ENCODE measurements around the gene BTN3A1. TPM values are rescaled to one million over a fixed set of nuclear protein-coding genes. Genes with fewer than 3 reads are reported as not detected.
"Not testable (repeated sequence)": the region's sequence is repeated elsewhere in the genome, so short reads cannot be mapped to it uniquely, and the experiment has no call there.

The BTN3A1 gene
- total RNA-seq, 2 experiments from 2014 or later: 19.0 to 20.7 TPM

DNA sequence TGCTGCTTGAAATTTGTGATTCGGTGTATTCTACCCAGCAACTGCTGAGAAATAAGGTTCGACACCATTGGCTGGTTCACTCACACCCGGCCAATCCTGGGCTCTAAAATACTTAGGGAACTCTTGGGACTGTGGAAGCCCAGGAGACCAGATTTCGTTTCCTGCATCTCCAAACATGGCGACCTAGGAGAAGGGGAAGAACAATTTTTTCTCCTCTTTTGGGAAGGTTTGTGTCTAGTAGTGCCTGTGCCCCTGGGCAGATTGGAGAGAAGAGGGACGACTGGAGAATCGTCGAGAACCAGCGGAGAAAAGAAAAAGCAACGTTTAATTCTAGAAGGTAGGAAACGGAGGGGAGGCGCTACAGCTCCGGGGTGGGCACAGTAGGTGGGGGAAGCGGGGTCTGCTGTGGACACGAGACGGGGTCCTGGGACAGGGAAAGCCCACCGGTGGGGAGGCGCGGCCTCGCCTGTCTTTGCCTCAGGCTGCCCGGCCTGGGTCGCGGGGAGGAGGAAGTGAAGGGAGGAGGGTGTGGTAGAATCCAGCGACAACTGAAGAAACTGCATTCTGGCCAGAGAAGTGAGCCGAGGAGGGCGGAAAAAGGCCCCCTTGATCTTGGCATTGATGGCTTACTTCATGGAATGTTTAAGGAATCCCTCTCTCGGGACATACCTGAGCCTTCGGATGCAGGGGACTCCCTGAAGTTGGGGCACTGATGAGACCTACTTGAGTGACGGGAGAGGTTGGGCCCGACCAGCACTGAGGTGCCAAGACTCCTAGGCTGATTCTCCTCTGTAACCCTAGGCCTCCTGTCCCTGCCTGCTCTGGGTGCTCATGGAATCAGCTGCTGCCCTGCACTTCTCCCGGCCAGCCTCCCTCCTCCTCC is 56.0 kb downstream of the BTN3A1 start, which contains the start of gene BTN2A1:
Gene BTN2A1, plus strand, starts transcription at position 150 of the 883 bp plus-strand sequence. Its CDS starts 682 bp downstream, at position 832.
- peak within 1 kb of the TSS; percentile 97 for H3K4me3 Mint-ChIP-seq
- peak within 1 kb of the TSS; percentile 97 for H3K27ac Mint-ChIP-seq
- H3K27me3 Mint-ChIP-seq: no peaks in the 10 kb centered on the region
- peaks cover 42% of the 10 kb centered on the region for H3K36me3 Mint-ChIP-seq
- H3K4me1 Mint-ChIP-seq: peaks cover 41% of the 10 kb centered on the region
- H3K9me3 Mint-ChIP-seq: no peaks in the 10 kb centered on the region
- peak; percentile 62 for DNase-seq

DNA sequence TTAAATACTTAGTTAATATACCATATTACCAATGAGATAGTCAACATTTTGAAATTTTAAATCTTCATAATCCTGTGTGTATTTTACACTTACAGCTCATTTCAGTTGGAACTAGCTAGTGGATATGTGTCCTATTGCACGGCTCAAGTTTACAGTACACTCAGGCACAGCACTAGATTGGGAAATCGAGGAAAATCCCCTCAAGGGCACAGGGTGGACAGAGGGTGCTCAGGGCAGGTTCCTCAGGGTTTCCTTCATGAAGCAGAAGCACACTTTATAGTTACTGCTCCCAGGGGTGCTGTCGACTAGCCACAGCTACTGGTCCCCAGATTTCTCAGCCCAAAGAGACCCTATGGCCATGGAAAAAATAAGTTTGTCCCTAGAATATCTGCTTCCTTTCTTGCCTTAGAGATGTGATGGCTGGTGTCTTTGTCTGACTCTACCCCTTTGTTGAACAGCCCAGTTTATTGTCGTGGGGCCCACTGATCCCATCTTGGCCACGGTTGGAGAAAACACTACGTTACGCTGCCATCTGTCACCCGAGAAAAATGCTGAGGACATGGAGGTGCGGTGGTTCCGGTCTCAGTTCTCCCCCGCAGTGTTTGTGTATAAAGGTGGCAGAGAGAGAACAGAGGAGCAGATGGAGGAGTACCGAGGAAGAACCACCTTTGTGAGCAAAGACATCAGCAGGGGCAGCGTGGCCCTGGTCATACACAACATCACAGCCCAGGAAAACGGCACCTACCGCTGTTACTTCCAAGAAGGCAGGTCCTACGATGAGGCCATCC is 57.1 kb downstream of the BTN3A1 start:
- H3K36me3 Mint-ChIP-seq: peaks cover 53% of the 10 kb centered on the region
- H3K4me1 Mint-ChIP-seq: peaks cover 52% of the 10 kb centered on the region
- H3K27ac Mint-ChIP-seq: no peak overlapping the region
- H3K4me3 Mint-ChIP-seq: peak overlapping the region; percentile 64
- no peaks in the 10 kb centered on the region for H3K9me3 Mint-ChIP-seq
- no peak for DNase-seq
- H3K27me3 Mint-ChIP-seq: no peaks in the 10 kb centered on the region

DNA sequence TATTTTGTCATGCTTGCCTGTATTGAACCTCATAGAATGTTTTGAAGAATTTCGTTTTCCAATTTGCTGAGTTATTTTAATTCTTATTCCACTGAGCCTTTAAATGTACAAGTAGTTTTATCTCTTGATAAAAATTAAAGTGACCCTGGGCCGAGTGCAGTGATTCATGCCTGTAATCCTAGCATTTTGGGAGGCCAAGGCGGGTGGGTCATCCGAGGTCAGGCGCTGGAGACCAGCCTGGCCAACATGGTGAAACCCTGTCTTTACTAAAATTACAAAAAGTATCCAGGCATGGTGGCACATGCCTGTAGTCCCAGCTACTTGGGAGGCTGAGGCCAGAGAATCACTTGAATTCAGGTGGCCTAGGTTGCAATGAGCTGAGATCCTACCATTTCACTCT is 59.3 kb downstream of the BTN3A1 start:
- DNase-seq, H3K4me3 Mint-ChIP-seq, H3K27me3 Mint-ChIP-seq, H3K9me3 Mint-ChIP-seq: not testable (repeated sequence)
- H3K36me3 Mint-ChIP-seq: peaks cover 64% of the 10 kb centered on the region
- peak overlapping the region; percentile 49 for H3K27ac Mint-ChIP-seq
- H3K4me1 Mint-ChIP-seq: peaks cover 58% of the 10 kb centered on the region

DNA sequence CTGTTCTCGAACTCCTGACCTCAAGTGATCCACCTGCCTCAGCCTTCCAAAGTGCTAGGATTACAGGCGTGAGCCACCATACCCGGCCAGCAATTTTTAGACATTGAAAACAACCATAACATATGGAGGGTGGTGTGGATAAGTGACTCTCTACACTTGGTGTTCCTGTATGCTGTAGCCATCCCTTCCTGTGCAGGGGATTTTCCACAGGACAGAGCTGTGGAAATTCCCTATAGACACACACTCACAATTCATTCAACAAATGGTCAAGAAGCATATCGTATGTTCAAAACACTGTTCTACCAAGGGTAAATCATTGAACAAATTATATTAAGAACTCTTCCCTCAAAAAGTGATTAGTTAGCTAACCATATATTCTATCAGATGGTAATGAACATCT is 61.9 kb downstream of the BTN3A1 start:
- no peak for DNase-seq
- H3K27ac Mint-ChIP-seq: peak overlapping the region; percentile 26
- peaks cover 47% of the 10 kb centered on the region for H3K4me1 Mint-ChIP-seq
- no peak overlapping the region for H3K4me3 Mint-ChIP-seq
- peaks cover 76% of the 10 kb centered on the region for H3K36me3 Mint-ChIP-seq
- H3K9me3 Mint-ChIP-seq: no peaks in the 10 kb centered on the region
- H3K27me3 Mint-ChIP-seq: no peaks in the 10 kb centered on the region

DNA sequence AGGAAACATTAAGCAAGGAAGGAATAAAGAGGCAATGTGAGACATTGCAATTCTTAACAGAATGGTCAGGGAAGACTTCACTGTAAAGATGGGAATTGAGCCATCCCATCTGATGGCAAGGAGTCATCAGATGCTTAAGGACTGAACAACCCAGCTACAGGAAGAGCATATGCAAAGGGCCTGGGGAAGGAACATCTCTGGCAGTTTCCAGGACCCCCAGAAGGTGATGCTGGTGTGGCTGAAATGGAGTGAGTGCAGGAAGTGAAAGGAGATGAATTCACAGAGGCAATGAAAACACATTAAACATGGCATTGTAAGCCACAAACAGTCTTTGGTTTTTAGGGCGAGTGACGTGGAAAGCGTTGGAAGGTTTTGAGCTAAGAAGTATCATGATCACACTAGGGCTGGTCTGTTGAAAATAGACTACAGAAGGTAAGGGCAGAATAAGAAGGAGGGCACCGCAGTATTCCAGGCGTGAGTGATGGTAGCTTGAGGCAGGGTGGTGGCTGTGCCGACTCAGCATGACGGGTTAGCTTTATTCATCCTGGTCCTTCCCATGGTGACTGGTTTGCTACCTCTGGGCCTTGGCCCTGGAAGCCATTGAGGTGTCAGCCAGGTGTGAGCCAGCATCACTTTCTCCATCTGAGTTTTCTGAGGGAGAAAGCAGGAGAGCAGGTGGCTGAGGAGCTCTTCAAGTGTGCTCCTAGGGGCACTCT is 62.5 kb downstream of the BTN3A1 start:
- no peaks in the 10 kb centered on the region for H3K27me3 Mint-ChIP-seq
- no peaks in the 10 kb centered on the region for H3K9me3 Mint-ChIP-seq
- no peak overlapping the region for H3K4me3 Mint-ChIP-seq
- DNase-seq: no peak
- peaks cover 43% of the 10 kb centered on the region for H3K4me1 Mint-ChIP-seq
- peaks cover 74% of the 10 kb centered on the region for H3K36me3 Mint-ChIP-seq
- H3K27ac Mint-ChIP-seq: peak overlapping the region; percentile 26

Other genes with a start within 250 kb of the BTN3A1 start
- 10 to 100 TPM; 25.6 to 27.0 TPM for gene BTN3A2, start 37.1 kb upstream of the BTN3A1 start, total RNA-seq
- 10 to 100 TPM; 12.8 to 14.9 TPM for gene BTN2A2, start 19.2 kb upstream of the BTN3A1 start, total RNA-seq
- gene BTN3A3, start 38.2 kb downstream of the BTN3A1 start, total RNA-seq: 10 to 100 TPM; 28.8 to 30.1 TPM
- gene BTN2A1, start 55.7 kb downstream of the BTN3A1 start, total RNA-seq: 10 to 100 TPM; 19.0 to 21.3 TPM
- gene BTN1A1, start 98.0 kb downstream of the BTN3A1 start, total RNA-seq: under 1 TPM; 0.14 to 0.16 TPM
- gene HMGN4, start 136.1 kb downstream of the BTN3A1 start, total RNA-seq: 10 to 100 TPM; 89.2 to 90.1 TPM
- gene ABT1, start 194.7 kb downstream of the BTN3A1 start, total RNA-seq: 10 to 100 TPM; 44.5 to 45.8 TPM

Data from activated naive CD8-positive, alpha-beta T cell treated with anti-CD3 and anti-CD28 coated beads for 36 hours (primary cell).